Keratinocyte (primary cell): ENCODE results near the gene SPTAN1.

Source experiments
- EZH2 ChIP-seq: IDR thresholded peaks from one replicate; pipeline ENCODE4 v1.6.1; 2012; ENCODE audit warnings: inconsistent platforms, mild to moderate bottlenecking, low read length, moderate library complexity
- TF ChIP-seq, protein P1 (sequence below), 3 experiments: IDR thresholded peaks in 1 of 3; conservative IDR thresholded peaks in 1 of 3; optimal IDR thresholded peaks in 1 of 3; 2 replicates in 2 of 3; 3 replicates in 1 of 3; pipeline versions ENCODE3 to v1.5.1; 2011; ENCODE audit warnings: low read length in 3 of 3, mild to moderate bottlenecking in 3 of 3, moderate library complexity in 2 of 3, control low read depth in 1 of 3, inconsistent platforms in 1 of 3; ENCODE audit not compliant: insufficient read depth in 2 of 3; ENCODE audit errors: extremely low read depth in 1 of 3

DNA sequence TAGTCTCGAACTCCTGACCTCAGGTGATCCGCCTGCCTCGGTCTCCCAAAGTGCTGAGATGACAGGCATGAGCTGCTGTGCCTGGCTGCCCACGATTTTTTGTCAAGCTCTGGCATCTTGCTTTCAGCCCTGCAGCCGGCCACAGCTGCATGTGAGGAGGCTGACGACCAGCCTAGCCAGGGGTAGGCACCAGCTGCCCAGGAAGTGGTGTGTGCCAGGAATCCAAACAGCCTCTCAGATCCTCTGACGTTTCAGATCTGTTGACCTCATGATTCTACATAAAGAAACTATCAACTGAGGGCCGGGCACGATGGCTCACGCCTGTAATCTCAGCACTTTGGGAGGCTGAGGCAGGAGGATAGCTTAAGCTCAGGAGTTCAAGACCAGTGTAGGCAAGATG lies 85.3 kb downstream of the SPTAN1 start:
- TF ChIP-seq, protein P1, sequence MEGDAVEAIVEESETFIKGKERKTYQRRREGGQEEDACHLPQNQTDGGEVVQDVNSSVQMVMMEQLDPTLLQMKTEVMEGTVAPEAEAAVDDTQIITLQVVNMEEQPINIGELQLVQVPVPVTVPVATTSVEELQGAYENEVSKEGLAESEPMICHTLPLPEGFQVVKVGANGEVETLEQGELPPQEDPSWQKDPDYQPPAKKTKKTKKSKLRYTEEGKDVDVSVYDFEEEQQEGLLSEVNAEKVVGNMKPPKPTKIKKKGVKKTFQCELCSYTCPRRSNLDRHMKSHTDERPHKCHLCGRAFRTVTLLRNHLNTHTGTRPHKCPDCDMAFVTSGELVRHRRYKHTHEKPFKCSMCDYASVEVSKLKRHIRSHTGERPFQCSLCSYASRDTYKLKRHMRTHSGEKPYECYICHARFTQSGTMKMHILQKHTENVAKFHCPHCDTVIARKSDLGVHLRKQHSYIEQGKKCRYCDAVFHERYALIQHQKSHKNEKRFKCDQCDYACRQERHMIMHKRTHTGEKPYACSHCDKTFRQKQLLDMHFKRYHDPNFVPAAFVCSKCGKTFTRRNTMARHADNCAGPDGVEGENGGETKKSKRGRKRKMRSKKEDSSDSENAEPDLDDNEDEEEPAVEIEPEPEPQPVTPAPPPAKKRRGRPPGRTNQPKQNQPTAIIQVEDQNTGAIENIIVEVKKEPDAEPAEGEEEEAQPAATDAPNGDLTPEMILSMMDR (optimal IDR thresholded peaks at IDR 0.05 in 1 of 3, IDR thresholded peaks at IDR 0.05 in 1 of 3, conservative IDR thresholded peaks at IDR 0.05 in 1 of 3; ENCODE audit: extremely low read depth in 1 of 3, insufficient read depth in 2 of 3, low read length in 3 of 3) = no peak
- no peak for TF ChIP-seq EZH2
